GM23338 (cell line): ENCODE data around the gene VWA7.

Source experiments
- CREB1 ChIP-seq: fragments of 250-450 bp; sonication (Bioruptor Pico); IDR thresholded peaks from 2 replicates; pipeline ENCODE4 v1.5.0; 2020; ENCODE audit warnings: low read depth, mild to moderate bottlenecking, moderate library complexity
- CTCF ChIP-seq, 2 experiments: fragments of 200-600 bp in 1 of 2; sonication (generic) in 1 of 2; conservative IDR thresholded peaks; 2 replicates each; pipeline versions ENCODE4 v1.5.1 to v1.6.1; 2016 to 2017; ENCODE audit warnings: antibody characterized with exemption in 2 of 2, low read depth in 2 of 2, mild to moderate bottlenecking in 2 of 2, moderate library complexity in 1 of 2
- ETS1 ChIP-seq: IDR thresholded peaks from 2 replicates; pipeline ENCODE4 v1.6.1; 2016; ENCODE audit warnings: antibody characterized with exemption
- EZH2 ChIP-seq: fragments of 200-600 bp; sonication (generic); IDR thresholded peaks from one replicate; pipeline ENCODE4 v1.8.0; 2017; ENCODE audit warnings: antibody characterized with exemption, mild to moderate bottlenecking, low read depth; ENCODE audit not compliant: unreplicated experiment
- EZH2phosphoT487 ChIP-seq: fragments of 200-600 bp; sonication (generic); IDR thresholded peaks from one replicate; pipeline ENCODE4 v1.8.1; 2018; ENCODE audit warnings: antibody characterized with exemption; ENCODE audit not compliant: unreplicated experiment
- JUNB ChIP-seq: IDR thresholded peaks from one replicate; pipeline ENCODE4 v1.6.1; 2016; ENCODE audit warnings: antibody characterized with exemption; ENCODE audit not compliant: unreplicated experiment
- POLR2AphosphoS5 ChIP-seq: IDR thresholded peaks from 2 replicates; pipeline ENCODE4 v1.6.1; 2016; ENCODE audit warnings: antibody characterized with exemption, low read depth
- REST ChIP-seq: IDR thresholded peaks from one replicate; pipeline ENCODE4 v1.6.1; 2018; ENCODE audit warnings: antibody characterized with exemption; ENCODE audit not compliant: unreplicated experiment
- STAT1 ChIP-seq: IDR thresholded peaks from one replicate; pipeline ENCODE4 v1.6.1; 2016; ENCODE audit warnings: antibody characterized with exemption; ENCODE audit not compliant: unreplicated experiment

- TF ChIP-seq POLR2AphosphoS5 (no peak), CTCF (conservative IDR thresholded peaks at IDR 0.05; ENCODE audit: low read depth in 2 of 2) (no peak), EZH2 (no peak), EZH2phosphoT487 (no peak), CREB1 (CRISPR knock-in tag) (no peak), REST (no peak), JUNB (no peak), STAT1 (no peak), ETS1 (no peak)
These were observed 8.3 kb upstream of the VWA7 start for GRCh38 chr6:31785475-31785874.
